ENCODE measurements around the gene TMEM139. TPM values are rescaled to one million over a fixed set of nuclear protein-coding genes. Genes with fewer than 3 reads are reported as not detected.
"Not testable (repeated sequence)": the region's sequence is repeated elsewhere in the genome, so short reads cannot be mapped to it uniquely, and the experiment has no call there.

Gene TMEM139
- total and polyA plus RNA-seq, 8 donors = 4.2 to 17.3 (median 7.0) TPM

DNA sequence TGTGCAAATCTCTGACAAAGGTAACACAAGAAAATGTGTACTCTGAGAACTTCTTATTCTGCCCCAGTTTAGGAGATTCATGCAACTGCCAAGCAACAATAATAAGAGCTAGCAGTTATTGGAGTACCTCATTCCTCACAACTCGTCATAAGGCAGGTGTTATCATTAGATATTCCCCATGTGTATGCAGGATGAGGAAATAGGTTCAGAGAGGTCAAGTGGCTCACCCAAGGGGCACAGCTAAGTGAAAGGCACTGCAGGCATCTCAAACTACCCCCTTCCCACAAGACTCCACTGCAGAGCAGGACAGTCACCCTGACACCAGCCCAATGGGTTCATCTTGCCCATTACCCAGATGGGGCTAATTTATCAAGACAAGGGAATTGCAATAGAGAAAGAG, 22.9 kb upstream of the TMEM139 start:
- no peaks in the 10 kb centered on the region for H3K27me3 ChIP-seq
- H3K4me3 ChIP-seq = no peak overlapping the region
- intact Hi-C loops (cut with DNase I) = no loop called here
- ATAC-seq (no peak), DNase-seq (no peak), FAIRE-seq (no peak)
- H3K36me3 ChIP-seq = no peaks in the 10 kb centered on the region
- 72 to 94% methylated on average over 1 of the region's 1 CpG for WGBS, 2 donors
- H3K9me3 ChIP-seq = no peaks in the 10 kb centered on the region
- no peak for TF ChIP-seq CTCF (IDR thresholded peaks at IDR 0.05)
- no peak overlapping the region for H3K27ac ChIP-seq
- H3K4me1 ChIP-seq = peaks cover 0 to 25% (median 7%) of the 10 kb centered on the region in 3 donors

DNA sequence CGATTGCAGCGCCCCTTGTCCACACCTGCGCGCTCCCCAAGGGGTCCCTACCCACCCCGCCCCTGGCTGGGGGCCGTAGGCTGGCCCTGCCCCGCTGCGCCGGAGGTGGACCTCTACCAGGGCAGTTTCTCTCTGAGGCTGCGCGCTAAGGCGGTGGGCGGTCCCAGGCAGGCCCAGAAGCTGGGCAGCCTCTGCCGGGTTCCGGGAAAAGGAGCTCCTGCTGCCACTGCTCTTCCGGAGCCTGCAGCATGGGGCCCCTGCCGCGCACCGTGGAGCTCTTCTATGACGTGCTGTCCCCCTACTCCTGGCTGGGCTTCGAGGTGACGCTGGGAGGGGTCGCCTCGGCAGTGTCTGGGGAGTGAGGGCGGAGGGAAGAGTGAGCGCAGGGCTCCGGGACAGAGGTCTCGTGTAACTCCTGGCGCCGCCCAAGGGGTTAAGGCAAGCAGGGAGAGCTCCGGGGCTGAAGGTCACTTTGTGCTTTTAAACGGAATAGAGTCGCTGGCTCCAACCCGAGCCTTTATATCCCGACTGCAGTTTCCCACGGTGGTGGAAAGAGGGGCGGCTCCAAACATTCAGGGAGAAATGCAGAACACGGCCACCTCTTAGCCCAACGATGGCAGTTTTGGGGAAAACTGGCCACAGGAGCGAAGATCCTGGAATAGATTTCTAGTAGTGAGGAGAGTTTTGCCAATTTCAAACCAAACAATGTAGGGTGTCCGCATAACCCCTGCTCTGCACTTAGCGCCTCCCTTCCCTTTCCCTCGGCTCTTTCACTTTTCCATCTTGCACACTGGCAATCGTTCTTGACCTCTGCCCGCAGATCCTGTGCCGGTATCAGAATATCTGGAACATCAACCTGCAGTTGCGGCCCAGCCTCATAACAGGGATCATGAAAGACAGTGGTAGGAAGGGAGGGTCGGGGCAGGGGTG, 21.2 kb upstream of the TMEM139 start, which contains the start of gene GSTK1:
Gene GSTK1, plus strand, starts transcription at position 176 of the 930 bp plus-strand sequence. Its CDS starts 73 bp downstream, at position 249.
- Histone ChIP-seq H3K4me3 (peak within 1 kb of the TSS; percentile 57 to 96 (median 90)), H3K27ac (peak within 1 kb of the TSS; percentile 56 to 89 (median 76)), H3K4me1 (peaks cover 0 to 22% (median 5%) of the 10 kb centered on the region in 3 donors), H3K36me3 (peaks cover 0 to 12% (median 6%) of the 10 kb centered on the region in 3 donors), H3K9me3 (no peaks in the 10 kb centered on the region), H3K27me3 (no peaks in the 10 kb centered on the region)
- WGBS, 2 donors = 1% methylated on average over 44 to 48 of the region's 48 CpGs
- TF ChIP-seq CTCF (IDR thresholded peaks at IDR 0.05) = no peak
- FAIRE-seq (no peak), ATAC-seq (peak; percentile 95 to 99 (median 97)), DNase-seq (peak; percentile 80 to 93 (median 83))
- intact Hi-C loops (cut with DNase I) = no loop called here

DNA sequence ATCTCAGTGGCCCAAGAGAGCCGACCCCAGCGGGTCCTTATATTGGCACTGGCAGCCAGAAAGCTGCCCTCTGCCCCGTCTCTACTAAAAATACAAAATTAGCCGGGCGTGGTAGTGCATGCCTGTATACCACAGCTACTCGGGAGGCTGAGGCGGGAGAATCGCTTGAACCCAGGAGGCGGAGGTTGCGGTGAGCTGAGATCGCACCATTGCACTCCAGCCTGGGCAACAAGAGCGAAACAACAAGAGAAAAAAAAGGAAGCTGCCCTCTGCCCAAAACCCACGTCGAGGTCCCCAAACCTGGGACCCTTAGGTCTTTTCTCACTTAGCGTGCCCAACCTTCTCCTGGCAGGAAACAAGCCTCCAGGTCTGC, 20.6 kb upstream of the TMEM139 start:
- H3K9me3 ChIP-seq; FAIRE-seq; H3K27me3 ChIP-seq; H3K27ac ChIP-seq; ATAC-seq; DNase-seq; intact Hi-C loops (cut with DNase I): not testable (repeated sequence)
- H3K4me1 ChIP-seq = peaks cover 0 to 16% (median 0%) of the 10 kb centered on the region in 3 donors
- 48 to 49% methylated on average over 15 of the region's 15 CpGs for WGBS, 2 donors
- peaks cover 0 to 18% (median 11%) of the 10 kb centered on the region in 3 donors for H3K36me3 ChIP-seq
- H3K4me3 ChIP-seq = peak overlapping the region; percentile 57 to 96 (median 90)

DNA sequence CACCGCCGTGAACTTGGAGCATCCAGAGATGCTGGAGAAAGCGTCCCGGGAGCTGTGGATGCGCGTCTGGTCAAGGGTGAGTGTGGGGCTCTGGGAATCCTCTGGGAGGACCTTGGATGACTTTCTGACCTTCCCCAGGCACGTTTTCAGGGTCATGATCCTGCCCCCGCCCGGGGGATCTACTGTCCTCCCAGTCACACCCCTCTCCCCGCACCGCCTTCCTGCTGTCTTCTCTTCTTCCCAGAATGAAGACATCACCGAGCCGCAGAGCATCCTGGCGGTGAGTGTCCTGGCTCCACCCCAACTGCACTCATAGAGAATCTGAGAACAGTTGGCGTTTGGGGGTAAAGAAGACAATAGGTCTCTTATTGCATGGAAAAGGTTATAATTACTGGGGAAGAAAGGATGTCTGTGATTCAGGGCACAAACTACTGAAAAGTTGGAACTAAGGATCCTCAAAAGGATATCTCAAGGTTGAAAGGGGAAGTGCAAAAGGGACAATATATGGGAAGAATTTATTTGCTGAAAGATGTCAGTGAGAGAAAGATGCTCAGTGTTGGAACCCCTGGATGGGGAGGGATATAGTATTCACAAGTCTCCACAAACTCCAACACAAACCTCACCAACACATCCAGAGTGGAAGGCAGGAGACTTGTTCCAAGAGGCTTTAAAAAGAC, 19.6 kb upstream of the TMEM139 start:
- TF ChIP-seq CTCF (IDR thresholded peaks at IDR 0.05) = no peak
- ATAC-seq (no peak), FAIRE-seq (no peak), DNase-seq (peak in 1 of 6 donors; percentile 50)
- Histone ChIP-seq H3K27ac (no peak overlapping the region), H3K4me1 (peaks cover 0 to 11% (median 0%) of the 10 kb centered on the region in 3 donors), H3K9me3 (no peaks in the 10 kb centered on the region), H3K4me3 (no peak overlapping the region), H3K27me3 (no peaks in the 10 kb centered on the region), H3K36me3 (peaks cover 0 to 26% (median 12%) of the 10 kb centered on the region in 3 donors)
- intact Hi-C loops (cut with DNase I) = no loop called here
- WGBS, 2 donors = 80 to 82% methylated on average over 15 of the region's 15 CpGs

DNA sequence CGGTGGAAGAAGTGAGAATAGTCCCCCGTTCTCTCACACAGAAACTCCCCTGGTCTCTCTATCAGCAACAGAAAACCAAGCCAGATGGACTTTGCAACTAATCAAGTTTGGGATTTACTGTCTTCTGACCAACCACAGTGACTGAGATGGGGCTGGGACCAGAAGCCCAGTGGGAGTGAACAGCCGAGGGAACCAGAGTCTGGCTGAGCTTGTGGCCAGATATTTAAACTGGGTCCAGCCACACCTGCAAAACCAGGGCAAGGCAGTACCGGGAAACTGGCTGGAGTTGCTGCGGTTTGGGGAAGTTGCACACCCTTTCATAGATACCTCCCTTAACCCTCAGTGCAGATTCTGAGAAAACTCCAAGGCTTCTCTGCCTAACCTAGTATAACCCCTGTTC, 15.5 kb upstream of the TMEM139 start:
- no peak for DNase-seq
- Histone ChIP-seq H3K9me3 (no peaks in the 10 kb centered on the region), H3K27me3 (no peaks in the 10 kb centered on the region), H3K36me3 (peaks cover 0 to 26% (median 12%) of the 10 kb centered on the region in 3 donors), H3K4me1 (peaks cover 0 to 7% (median 0%) of the 10 kb centered on the region in 3 donors), H3K4me3 (no peak overlapping the region), H3K27ac (no peak overlapping the region)
- 81 to 85% methylated on average over 5 of the region's 5 CpGs for WGBS, 2 donors
- TF ChIP-seq CTCF (IDR thresholded peaks at IDR 0.05) = no peak
- intact Hi-C loops (cut with DNase I) = no loop called here
- no peak for FAIRE-seq
- no peak for ATAC-seq
